ENCODE results near the gene DNAJC15.
"Not testable (repeated sequence)": the region's sequence is repeated elsewhere in the genome, so short reads cannot be mapped to it uniquely, and the experiment has no call there.

DNAJC15 gene

DNA sequence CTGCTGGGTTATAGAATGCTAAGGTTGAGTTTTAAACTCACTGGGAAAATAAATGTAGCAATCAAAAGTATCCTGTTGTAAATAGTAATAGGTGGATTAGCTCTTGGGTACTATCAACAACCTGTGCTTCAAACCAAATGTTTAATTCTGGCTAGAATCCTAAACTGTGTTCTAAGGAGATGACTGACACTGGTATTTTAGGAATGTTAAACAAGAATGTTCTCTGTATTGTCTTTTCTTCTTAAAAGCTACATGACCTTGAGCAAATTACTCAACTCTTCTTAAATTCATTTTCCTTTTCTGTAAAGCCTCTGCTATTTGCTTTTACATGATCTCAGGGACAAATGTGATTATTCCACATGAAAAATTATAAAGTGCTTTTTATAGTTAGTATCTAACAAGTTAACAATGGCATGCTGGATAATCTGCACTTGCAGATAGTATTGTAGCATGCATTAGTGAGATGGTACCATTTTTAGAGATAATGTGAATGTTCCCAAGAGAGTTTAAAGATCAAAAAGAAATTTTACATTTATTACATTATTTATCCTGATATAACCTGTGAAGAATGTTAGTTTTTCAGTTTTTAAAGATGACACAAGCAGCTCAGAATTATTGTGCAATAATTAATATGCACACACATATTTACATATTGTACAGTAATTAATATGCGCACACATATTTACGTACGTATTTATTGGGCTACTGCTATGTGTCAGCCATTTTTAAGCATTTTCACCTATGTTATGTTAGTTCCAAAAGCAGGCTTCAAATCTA lies 17.7 kb upstream of the DNAJC15 start:
- DNase-seq (ENCODE audit: low read depth) = no peak

DNA sequence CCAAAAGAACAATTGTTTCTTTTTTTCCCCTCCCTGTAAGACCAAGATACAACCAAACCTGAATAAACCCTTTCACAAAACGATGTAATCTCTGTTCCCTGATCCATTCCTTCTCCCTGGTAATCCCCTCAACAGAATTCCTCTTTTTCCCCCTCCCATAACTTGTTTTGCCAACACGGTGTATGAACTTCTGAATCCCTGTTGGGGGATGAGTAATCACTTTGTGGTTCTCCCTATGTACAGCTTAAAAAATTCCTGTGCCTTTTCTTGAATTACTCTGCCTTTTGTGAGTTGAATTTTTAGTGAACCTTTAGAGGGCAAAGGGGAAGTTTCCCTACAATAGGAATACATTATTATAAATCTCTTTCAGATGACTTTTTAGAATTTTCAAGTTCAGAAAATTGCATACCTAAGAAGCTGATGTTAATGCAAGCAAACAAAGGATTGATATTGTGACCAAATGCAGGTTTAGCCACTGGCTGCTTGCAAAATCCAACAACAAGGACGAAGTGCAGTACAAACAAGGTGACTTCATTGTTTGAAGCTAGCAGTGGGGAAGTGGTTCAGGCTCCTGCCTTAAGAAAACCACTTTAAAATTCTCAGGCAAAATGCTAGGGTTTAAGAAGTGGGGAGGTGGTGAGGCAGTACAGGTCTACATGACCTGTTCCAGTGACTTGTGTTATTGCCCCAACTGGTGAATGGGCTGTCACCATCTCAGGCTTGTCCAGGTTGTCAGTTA lies 16.3 kb upstream of the DNAJC15 start:
- no peak for DNase-seq (ENCODE audit: low read depth)

DNA sequence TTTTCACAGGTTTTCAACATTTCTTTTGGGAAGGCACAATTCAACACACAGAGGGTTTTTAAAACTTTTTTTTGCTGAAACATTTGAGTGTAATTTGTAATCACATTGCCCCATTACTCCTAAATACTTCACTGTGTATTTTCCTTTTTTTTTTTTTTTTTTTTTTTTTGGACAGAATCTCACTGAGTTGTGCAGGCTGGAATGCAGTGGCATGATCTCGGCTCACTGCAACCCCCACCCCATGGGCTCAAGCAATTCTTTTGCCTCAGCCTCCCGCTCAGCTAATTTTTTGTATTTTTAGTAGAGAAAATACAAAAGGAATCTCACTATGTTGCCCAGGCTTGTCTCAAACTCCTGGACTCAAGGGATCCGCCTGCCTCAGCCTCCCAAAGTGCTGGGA lies 14.8 kb upstream of the DNAJC15 start:
- no peak for DNase-seq (ENCODE audit: low read depth)

DNA sequence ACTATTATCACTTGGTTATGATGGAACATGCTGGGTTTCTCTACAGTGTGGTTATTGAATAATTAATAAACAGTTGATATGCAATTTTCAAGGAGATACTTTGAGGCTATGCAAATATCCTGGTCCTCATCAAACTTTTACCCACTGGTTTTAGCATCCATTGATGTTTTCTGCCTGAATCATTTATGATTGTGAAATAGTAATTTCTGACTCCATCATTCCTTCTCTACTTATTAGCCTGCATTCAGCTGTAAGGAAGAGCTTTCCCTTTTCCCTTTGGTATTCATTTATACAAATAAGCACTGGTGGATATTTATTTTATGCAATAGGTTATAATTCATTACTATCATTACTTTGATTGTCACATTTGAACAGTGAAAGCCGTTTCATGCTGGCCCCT lies 13.9 kb upstream of the DNAJC15 start:
- no peak for DNase-seq (ENCODE audit: low read depth)

DNA sequence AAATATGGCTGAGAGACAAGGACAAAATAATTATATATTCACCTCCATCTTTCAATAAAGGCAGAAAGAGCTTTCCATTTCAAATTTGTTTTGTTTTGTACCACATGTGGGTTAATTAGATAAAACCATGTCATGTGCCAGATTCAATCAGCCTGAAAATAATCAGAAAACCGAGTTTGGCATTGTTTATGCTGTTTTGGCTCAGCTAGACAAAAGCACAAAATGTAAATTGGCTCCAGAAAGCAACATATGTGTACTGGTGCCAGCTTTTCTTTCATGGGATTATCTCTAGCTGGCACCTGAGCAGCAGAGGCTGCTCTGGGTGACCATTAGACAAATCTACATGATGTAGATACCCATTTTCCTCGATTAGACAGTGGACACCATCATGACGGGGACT lies 9.2 kb upstream of the DNAJC15 start:
- DNase-seq (ENCODE audit: low read depth) = no peak

DNA sequence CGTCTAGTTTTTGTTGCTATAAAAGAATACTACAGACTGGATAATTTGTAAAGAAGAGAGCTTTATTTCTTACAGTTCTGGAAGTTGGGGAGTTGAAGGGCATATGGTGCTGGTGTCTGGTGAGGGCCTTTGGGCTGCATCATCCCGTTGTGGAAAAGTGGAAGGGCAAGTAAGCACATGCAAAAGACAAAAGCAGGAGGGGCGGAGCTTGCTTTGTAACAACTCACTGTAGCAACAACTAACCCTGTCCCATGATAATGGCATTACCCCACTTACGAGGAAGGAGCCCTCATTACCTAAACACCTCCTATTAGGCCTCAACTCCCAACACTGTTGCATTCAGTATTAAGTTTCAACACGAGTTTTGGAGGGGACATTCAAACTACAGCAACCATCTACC lies 7.2 kb upstream of the DNAJC15 start:
- no peak for DNase-seq (ENCODE audit: low read depth)

DNA sequence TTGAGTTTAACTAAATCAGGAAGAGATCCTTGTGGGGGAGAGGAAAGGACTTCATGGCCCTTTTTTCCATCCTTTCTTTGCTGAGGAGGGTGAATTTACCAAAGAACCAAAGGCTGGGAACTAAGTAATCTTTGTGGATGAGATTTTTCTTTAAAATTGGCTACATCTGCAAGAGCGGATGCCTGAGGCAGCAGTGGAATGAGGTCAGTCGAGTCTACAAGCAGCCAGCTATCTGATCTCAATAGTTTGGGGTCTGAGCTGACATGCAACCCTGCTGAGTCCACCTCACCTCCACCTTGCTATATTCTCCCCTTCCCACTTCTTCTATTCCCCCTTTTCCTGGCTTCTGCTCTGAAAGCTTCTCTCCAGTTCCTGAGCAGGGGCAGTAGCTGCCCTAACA lies 3.6 kb upstream of the DNAJC15 start:
- DNase-seq (ENCODE audit: low read depth) = no peak

DNA sequence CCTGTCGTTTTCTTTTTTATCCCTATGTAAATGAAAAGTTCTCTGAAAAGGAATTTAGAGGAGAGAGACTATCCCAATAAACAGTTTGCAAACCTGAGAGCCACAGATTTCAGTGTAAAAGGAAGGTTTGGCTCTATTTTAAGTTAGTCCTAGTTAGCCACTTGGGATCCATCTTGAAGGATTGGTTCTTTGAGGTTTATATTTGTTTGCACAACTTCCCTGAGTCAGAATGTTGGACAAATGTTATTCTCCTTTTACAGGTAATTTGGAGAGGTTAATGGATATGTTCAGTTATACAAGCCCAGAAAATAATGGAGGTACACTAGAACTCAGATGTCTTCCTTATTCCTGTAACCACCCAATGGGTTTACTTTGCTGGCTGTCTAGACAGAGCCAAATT lies 2.6 kb upstream of the DNAJC15 start:
- no peak for DNase-seq (ENCODE audit: low read depth)

DNA sequence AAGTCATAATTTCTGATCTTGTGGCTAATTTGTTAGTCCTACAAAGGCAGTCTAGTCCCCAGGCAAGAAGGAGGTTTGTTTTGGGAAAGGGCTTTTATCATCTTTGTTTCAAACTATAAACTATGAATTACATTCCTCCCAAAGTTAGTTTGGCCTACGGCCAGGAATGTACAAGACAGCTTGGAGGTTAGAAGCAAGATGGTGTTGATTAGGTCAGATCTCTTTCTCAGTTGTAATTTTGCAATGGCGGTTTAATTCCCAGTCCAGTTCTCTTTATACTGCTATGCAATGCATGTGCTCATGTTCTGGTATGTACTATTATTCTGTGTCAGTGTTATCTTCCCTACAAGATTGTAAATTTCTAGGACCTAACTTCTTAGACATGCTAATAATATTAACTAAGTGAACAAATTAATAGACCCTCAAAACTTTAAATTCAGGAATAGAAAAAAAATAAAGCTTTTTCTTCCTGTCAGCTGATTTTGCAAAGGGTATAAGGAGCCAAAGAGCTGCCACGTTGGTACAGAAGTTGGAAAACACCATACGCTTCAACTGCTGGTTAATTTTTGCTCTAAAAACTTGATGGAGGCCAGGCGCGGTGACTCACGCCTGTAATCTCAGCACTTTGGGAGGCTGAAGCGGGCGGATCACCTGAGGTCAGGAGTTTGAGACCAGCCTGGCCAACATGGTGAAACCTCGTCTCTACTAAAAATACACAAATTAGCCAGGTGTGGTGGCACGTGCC lies 1.3 kb upstream of the DNAJC15 start:
- DNase-seq (ENCODE audit: low read depth) = no peak

DNA sequence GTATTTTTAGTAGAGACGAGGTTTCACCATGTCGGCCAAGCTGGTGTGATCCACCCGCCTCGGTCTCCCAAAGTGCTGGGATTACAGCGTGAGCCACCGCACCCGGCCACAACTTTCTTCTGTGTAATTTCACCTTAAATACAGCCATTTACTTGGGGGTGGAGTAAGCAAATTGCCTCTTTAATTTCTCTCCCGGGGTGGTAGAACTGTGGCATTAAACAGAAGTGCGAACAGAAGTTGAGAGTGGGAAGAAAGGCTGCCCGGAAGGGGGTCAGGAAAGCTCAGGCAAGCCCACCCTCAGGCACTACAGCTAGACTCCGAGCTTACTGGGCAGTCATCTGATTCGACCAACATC lies 475 bp upstream of the DNAJC15 start:
- DNase-seq (ENCODE audit: low read depth) = no peak

DNA sequence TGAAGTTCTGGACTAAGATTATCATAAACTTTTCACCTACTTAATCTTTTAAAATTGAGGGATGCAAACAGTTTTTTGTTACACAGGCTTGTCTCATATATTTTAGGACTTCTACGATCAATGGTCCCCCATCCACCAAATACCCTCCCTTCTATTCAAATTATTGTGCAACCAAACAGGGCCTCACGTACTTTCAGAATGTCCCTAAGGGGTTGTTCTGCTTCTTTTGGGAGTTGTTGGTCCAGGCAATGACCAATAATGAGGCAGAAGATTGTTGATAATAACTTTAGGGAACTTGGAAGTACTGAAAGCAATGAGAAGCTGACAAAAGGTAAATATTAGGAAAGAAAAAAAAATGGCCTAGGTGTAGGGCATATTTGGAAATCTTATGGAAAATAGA lies 2.9 kb downstream of the DNAJC15 start:
- no peak for DNase-seq (ENCODE audit: low read depth)

DNA sequence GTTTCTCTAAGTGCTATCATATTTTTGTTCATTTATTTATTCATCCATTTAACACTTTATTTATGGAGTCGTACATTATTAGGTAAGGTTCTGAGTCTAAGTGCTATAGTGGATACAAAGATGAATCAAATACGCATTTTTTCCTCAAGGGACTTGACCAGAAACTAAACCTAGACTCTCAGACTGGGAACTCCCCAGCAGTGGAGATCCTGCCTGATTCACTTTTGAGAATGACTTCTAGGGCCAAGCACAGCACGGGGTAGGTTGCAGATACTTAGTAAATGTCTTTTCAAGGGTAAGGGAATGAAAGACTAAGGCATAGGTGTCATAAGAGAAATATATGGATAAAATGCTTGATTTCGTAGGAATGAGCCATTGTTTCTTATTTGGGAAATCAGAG lies 7.2 kb downstream of the DNAJC15 start:
- DNase-seq (ENCODE audit: low read depth) = no peak

DNA sequence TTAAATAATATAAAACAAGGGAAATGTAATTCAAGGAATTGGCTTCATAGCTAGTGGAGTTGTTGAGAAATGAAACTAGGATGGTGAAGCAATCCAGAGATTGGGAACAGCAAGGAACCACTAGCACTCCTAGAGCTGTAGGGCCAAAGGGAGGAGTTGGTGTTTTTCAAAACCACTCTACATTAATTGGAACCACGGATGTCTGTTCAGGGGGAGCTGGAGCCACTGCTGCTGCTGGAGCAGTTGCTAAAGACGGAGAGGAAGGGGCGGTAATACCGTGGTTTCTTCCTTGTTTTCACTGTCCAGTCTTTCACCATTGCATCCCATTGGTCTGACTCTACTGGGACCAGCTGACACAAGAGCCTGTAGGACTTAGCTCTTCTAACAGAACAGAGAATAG lies 8.5 kb downstream of the DNAJC15 start:
- DNase-seq (ENCODE audit: low read depth) = no peak

DNA sequence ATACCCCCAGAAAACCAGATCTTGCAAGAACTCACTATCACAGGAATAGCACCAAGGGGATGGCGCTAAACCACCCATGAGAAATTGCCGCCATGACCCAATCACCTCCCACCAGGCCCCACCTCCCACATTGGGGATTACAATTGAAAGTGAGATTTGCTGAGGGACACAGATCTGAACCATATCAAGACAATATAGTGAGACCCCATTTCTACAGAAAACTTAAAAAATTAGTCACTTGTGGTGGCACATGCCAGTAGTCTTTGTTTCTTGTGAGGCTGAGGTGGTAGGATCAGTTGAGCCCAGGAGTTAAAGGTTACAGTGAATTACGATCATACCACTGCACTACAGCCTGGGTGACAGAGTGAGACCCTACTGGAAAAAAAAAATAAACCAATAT lies 9.7 kb downstream of the DNAJC15 start:
- DNase-seq (ENCODE audit: low read depth) = no peak

DNA sequence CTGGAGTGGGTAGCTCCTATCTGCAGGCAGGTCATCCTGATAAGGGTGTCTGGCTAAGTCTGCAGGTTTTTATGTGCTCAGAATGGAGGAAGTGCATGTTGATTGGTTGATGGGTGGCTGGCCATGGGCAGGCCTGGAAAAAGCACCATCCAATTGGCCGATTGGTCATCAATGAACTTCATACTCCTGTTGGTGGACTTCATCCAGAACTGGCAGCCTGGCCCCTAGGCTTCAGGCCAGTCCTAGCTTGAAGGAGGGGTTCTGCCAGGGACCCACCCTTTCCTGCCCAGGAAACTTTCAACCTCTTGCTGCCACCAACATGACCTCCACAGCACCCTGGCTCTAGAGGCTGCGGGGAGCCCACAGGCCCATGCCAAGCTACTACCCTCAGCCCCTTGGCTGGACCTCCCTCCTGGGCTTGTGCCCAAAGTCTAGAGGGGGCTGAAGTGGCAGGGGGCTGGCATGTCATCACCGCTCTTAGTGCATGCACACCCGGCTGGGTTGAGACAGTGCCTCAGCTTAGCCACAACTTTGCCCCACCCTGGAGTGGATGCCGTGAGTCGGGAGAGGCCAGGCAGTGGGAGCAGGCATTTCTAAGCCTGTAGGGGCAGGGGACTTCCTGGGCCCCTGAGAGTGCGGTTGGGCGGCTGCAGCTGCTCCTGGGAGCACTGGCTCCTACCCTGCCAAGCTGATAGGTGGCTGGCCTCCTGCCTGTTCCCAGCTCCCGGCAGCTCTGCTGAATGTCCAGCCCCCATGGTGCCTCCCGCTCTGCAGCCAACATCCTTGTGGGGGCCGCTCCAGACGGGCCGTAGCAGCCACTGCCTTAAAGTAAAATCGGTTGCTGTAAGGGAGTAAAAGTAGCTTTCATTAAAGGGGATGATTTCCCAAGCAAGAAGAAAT lies 13.2 kb downstream of the DNAJC15 start:
- DNase-seq (ENCODE audit: low read depth) = no peak

DNA sequence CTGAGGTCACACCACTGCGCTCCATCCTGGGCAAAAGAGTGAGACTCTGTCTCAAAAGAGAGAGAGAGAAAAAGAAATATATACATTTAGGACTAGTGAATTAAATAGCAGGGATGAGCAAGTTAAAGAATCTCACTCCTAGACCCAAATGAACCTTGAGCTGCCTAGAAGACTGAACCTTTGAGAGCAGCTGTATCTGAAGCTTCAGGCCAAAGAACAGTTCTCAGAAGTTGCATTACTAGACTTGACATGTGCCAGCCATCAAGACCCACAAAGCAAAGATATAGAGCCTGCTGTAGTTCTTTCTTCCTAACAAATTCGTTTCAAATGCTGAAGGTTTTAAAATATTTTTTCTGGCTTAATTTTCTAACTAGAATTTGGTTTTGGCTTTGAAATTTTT lies 16.6 kb downstream of the DNAJC15 start:
- DNase-seq (ENCODE audit: low read depth) = no peak

DNA sequence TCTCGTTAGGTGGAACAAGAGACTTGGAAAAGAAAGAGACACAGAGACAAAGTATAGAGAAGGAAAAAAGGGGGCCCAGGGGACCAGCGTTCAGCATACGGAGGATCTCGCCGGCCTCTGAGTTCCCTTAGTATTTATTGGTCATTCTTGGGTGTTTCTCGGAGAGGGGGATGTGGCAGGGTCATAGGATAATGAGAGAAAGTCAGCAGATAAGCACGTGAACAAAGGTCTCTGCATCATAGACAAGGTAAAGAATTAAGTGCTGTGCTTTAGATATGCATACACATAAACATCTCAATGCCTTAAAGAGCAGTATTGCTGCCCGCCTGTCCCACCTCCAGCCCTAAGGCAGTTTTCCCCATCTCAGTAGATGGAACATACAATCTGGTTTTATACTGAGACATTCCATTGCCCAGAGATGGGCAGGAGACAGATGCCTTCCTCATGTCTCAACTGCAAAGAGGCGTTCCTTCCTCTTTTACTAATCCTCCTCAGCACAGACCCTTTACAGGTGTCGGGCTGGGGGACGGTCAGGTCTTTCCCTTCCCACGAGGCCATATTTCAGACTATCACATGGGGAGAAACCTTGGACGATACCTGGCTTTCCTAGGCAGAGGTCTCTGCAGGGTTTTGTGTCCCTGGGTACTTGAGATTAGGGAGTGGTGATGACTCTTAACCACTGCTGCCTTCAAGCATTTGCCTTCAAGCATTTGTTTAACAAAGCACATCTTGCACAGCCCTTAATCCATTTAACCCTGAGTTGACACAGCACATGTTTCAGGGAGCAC lies 17.4 kb downstream of the DNAJC15 start:
- not testable (repeated sequence) for DNase-seq (ENCODE audit: low read depth)

DNA sequence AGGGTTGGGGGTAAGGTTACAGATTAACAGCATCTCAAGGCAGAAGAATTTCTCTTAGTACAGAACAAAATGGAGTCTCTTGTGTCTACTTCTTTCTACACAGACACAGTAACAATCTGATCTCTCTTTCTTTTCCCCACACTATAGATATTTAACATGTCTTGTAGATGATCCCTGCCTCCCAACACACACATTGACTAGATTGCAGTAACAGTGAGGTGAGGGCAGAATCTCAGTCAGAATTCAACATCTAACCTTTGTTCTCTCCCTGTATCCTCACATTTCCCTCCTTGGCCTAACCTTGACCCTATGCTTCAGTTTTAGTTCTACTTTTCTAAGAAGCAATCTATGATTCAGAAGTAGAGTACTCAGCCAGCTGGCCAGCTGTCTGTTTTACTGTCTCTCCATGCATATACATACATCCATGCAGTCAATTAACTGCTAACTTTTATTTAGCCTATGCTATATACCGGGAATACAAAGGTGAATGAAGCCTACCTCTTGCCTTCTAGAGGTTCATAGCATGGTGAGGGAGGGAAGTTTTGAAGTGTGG lies 18.1 kb downstream of the DNAJC15 start:
- no peak for DNase-seq (ENCODE audit: low read depth)

DNA sequence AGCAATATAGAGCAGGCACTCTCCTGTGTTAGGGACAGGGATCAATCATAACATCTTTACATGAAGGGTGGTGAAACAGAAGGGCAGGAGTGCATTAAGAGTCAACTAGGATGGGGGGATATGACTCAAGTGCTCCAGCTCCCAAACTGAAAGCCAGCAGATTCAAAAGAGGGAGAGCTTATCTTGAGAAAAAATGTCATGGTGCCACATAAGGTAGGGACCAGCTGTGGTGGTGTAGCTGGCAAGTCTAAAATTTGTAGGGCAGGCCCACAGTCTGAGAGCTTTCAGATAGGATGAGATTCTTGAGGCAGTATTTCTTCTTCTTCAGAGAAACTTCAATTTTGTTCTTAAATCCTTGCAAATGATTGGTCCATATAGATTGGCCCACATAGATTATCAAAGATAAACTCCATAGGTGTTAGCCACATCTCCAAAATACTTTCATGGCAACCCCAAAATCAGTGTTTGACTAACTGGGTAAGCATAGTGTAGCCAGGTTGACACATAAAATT lies 19.1 kb downstream of the DNAJC15 start:
- DNase-seq (ENCODE audit: low read depth) = no peak

DNA sequence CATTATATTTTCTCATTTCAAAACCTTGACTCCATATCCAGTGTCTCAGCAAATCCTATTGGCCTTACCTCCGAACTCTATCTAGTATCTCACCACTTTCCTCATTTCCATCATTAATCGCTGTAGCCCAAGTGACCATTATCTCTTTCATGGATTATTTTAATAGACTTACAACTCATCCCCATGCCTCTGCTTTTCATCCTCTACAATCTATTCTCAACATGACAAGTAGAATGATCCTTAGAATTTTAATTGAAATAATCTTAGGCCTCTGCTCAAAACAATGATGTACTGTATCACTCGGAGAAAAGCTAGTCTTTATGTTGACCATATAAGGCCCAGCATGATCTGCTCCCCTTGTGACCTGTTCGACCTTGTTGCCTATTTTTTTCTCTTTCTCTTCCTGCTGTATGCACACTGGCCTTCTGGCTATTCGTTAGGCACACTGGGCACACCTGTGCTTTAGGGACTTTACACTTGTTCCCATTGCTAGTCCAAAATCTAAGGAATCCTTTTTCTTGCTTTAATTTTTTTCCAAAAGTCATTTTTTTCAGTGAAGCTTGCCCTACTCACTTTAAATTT lies 21.4 kb downstream of the DNAJC15 start:
- no peak for DNase-seq (ENCODE audit: low read depth)

Data from stimulated activated CD8-positive, alpha-beta memory T cell treated with anti-CD3 and anti-CD28 coated beads, Interleukin-7, amount 100 ng/mL, for 24 hours (primary cell).